ENCODE data around the gene B4GALT7. TPM values are rescaled to one million over a fixed set of nuclear protein-coding genes. Genes with fewer than 3 reads are reported as not detected.
A peak's percentile ranks its signal among the peaks of the same experiment; 100 is the strongest.

Gene B4GALT7
- total and polyA plus RNA-seq, 4 donors, result 8.1 to 19.7 (median 15.6) TPM

GRCh38 chr5:177553671-177554429 is 46.1 kb upstream of the B4GALT7 start:
- H3K9ac ChIP-seq (ENCODE audit: low read depth in 1 of 2, low read length in 2 of 2), result peak overlapping the region in 1 of 2 donors; percentile 54
- TF ChIP-seq EGR1 (IDR thresholded peaks at IDR 0.05; ENCODE audit: low read depth in 2 of 2) (no peak), GABPA (IDR thresholded peaks at IDR 0.05 in 1 of 2, conservative IDR thresholded peaks at IDR 0.05 in 1 of 2) (no peak), SP1 (IDR thresholded peaks at IDR 0.05) (no peak), YY1 (IDR thresholded peaks at IDR 0.05) (no peak), ZBTB33 (IDR thresholded peaks at IDR 0.05) (no peak), ATF3 (IDR thresholded peaks at IDR 0.05) (no peak), TAF1 (conservative IDR thresholded peaks at IDR 0.05) (no peak), JUND (IDR thresholded peaks at IDR 0.05) (no peak), NR2F2 (IDR thresholded peaks at IDR 0.05) (no peak), RXRA (IDR thresholded peaks at IDR 0.05) (no peak), FOXA2 (IDR thresholded peaks at IDR 0.05) (no peak), RAD21 (IDR thresholded peaks at IDR 0.05) (no peak), FOXA1 (IDR thresholded peaks at IDR 0.05) (no peak), HNF4G (IDR thresholded peaks at IDR 0.05) (no peak), CTCF (IDR thresholded peaks at IDR 0.05; ENCODE audit: low read depth, low read length, missing input control) (no peak)
- peak; percentile 68 for DNase-seq (ENCODE audit: low spot score)
- H3K27ac ChIP-seq (ENCODE audit: low read depth in 1 of 2, low read length in 2 of 2), result peak overlapping the region; percentile 70 to 77
- no peaks in the 10 kb centered on the region for H3K27me3 ChIP-seq (ENCODE audit: control insufficient read depth in 4 of 4, insufficient read depth in 4 of 4, low read length in 3 of 4)
- H3K4me1 ChIP-seq (ENCODE audit: control insufficient read depth in 4 of 4, insufficient read depth in 4 of 4, low read length in 3 of 4), result peaks cover 9 to 21% (median 18%) of the 10 kb centered on the region in 4 donors
- H3K9me3 ChIP-seq (ENCODE audit: control insufficient read depth in 4 of 4, low read length in 3 of 4), result no peaks in the 10 kb centered on the region
- H3K4me3 ChIP-seq (ENCODE audit: low read depth in 1 of 3, low read length in 3 of 3), result peak overlapping the region; percentile 69 to 98 (median 92)
- under 1% methylated on average over 72 of the region's 72 CpGs for WGBS
- H3K36me3 ChIP-seq (ENCODE audit: control insufficient read depth in 4 of 4, insufficient read depth in 3 of 4, low read depth in 1 of 4, low read length in 3 of 4), result peaks cover 0 to 4% (median 3%) of the 10 kb centered on the region in 4 donors

- Histone ChIP-seq H3K9ac (ENCODE audit: low read depth in 1 of 2, low read length in 2 of 2) (peak within 1 kb of the TSS; percentile 28 to 54), H3K4me3 (ENCODE audit: low read depth in 1 of 3, low read length in 3 of 3) (peak within 1 kb of the TSS; percentile 84 to 98 (median 92)), H3K9me3 (ENCODE audit: control insufficient read depth in 4 of 4, low read length in 3 of 4) (no peaks in the 10 kb centered on the region), H3K4me1 (ENCODE audit: control insufficient read depth in 4 of 4, insufficient read depth in 4 of 4, low read length in 3 of 4) (peaks cover 9 to 21% (median 18%) of the 10 kb centered on the region in 4 donors), H3K36me3 (ENCODE audit: control insufficient read depth in 4 of 4, insufficient read depth in 3 of 4, low read depth in 1 of 4, low read length in 3 of 4) (peaks cover 0 to 4% (median 1%) of the 10 kb centered on the region in 4 donors), H3K27me3 (ENCODE audit: control insufficient read depth in 4 of 4, insufficient read depth in 4 of 4, low read length in 3 of 4) (no peaks in the 10 kb centered on the region), H3K27ac (ENCODE audit: low read depth in 1 of 2, low read length in 2 of 2) (peak within 1 kb of the TSS; percentile 70 to 77)
- 9% methylated on average over 49 of the region's 49 CpGs for WGBS
- peak; percentile 98 for DNase-seq (ENCODE audit: low spot score)
- peak; percentile 88 for TF ChIP-seq NR2F2 (IDR thresholded peaks at IDR 0.05)
- no peak for TF ChIP-seq HNF4G (IDR thresholded peaks at IDR 0.05)
- peak; percentile 33 to 61 for TF ChIP-seq RXRA (IDR thresholded peaks at IDR 0.05)
- TF ChIP-seq YY1 (IDR thresholded peaks at IDR 0.05), result peak; percentile 99
- no peak for TF ChIP-seq MAX (IDR thresholded peaks at IDR 0.05)
- TF ChIP-seq RAD21 (IDR thresholded peaks at IDR 0.05), result peak in 1 of 2 donors; percentile 54
- peak; percentile 38 for TF ChIP-seq SP1 (IDR thresholded peaks at IDR 0.05)
- peak; percentile 27 for TF ChIP-seq CTCF (IDR thresholded peaks at IDR 0.05; ENCODE audit: low read depth, low read length, missing input control)
Observed at GRCh38 chr5:177554474-177555111, 45.3 kb upstream of the B4GALT7 start, which contains the start of gene FAM193B. Gene FAM193B (minus strand): TSS chr5:177554563. CDS start chr5:177554458, 105 bp downstream.

Measured in liver (tissue), 9 donors.